Endothelial cell of coronary artery (primary cell): Measurements from ENCODE around the gene STOML1. TPM values are rescaled to one million over a fixed set of nuclear protein-coding genes. Genes with fewer than 3 reads are reported as not detected.

ENCODE experiments used
- total RNA-seq: library from RNA; depleted of rRNA; stranded (reverse); fragments of >200 nt; gene quantifications from 2 replicates; pipeline ENCODE4 v1.2.3, GENCODE V29; 2014

Gene STOML1, protein sequence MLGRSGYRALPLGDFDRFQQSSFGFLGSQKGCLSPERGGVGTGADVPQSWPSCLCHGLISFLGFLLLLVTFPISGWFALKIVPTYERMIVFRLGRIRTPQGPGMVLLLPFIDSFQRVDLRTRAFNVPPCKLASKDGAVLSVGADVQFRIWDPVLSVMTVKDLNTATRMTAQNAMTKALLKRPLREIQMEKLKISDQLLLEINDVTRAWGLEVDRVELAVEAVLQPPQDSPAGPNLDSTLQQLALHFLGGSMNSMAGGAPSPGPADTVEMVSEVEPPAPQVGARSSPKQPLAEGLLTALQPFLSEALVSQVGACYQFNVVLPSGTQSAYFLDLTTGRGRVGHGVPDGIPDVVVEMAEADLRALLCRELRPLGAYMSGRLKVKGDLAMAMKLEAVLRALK
- total RNA-seq: 8.5 and 13.5 TPM in 2 replicates

GRCh38 chr15:73991726-73992593 lies at the start of gene STOML1:
STOML1 (minus strand) TSS chr15:73992295; CDS start chr15:73992223, 72 bp downstream.

GRCh38 chr15:73994413-73994883 lies 2.4 kb upstream of the STOML1 start, which contains the start of gene PML:
PML (plus strand) TSS chr15:73994716; CDS start chr15:73994813, 97 bp downstream.

Other genes with a start within 250 kb of the STOML1 start
- gene INSYN1, start 238.9 kb downstream of the STOML1 start, total RNA-seq: 0.56 and 0.81 TPM in 2 replicates
- not detected in 2 replicates for gene TBC1D21, start 118.7 kb downstream of the STOML1 start, total RNA-seq
- gene LOXL1, start 65.8 kb downstream of the STOML1 start, total RNA-seq: 4.1 and 20.2 TPM in 2 replicates
- 28.3 and 47.8 TPM in 2 replicates for gene PML, start 2.4 kb upstream of the STOML1 start, total RNA-seq
- gene GOLGA6A, start 90.3 kb upstream of the STOML1 start, total RNA-seq: not detected in 2 replicates
- 0.09 TPM in 1 of 2 replicates, not detected in the other for gene ISLR2, start 138.3 kb upstream of the STOML1 start, total RNA-seq
- gene ISLR, start 181.4 kb upstream of the STOML1 start, total RNA-seq: 4.6 TPM in 1 of 2 replicates, not detected in the other
- 0.85 TPM in 1 of 2 replicates, not detected in the other for gene STRA6, start 210.5 kb upstream of the STOML1 start, total RNA-seq
- not detected in 2 replicates for gene CCDC33, start 244.0 kb upstream of the STOML1 start, total RNA-seq